ENCODE results near the gene PLA2G4F. TPM values are rescaled to one million over a fixed set of nuclear protein-coding genes. Genes with fewer than 3 reads are reported as not detected.

PLA2G4F gene
- total RNA-seq, 1 experiment from 2014 or later: not detected

GRCh38 chr15:42194513-42194912 is 38.1 kb upstream of the PLA2G4F start:
- no peak for DNase-seq
- H3K23ac ChIP-seq (ENCODE audit: insufficient read length, low read depth, low read length): no peak overlapping the region
- H3K27me3 Mint-ChIP-seq (ENCODE audit: low read depth): no peaks in the 10 kb centered on the region
- no peak overlapping the region for H2AK5ac ChIP-seq (ENCODE audit: insufficient read length, low read length)
- H3K18ac ChIP-seq (ENCODE audit: insufficient read length, low read depth, low read length): no peak overlapping the region
- no peaks in the 10 kb centered on the region for H3K4me1 ChIP-seq (ENCODE audit: insufficient read depth, low read length)
- no peaks in the 10 kb centered on the region for H3K23me2 ChIP-seq (ENCODE audit: insufficient read length, low read depth, low read length, poor library complexity, severe bottlenecking)
- H3K9me3 Mint-ChIP-seq: no peaks in the 10 kb centered on the region; a peak in 1 of 5 replicates
- no peak overlapping the region for H3T11ph ChIP-seq (ENCODE audit: low read length)
- no peak overlapping the region for H4K5ac ChIP-seq (ENCODE audit: insufficient read length, low read depth, low read length)
- H2BK20ac ChIP-seq (ENCODE audit: low read depth, low read length, poor library complexity, severe bottlenecking): no peak overlapping the region
- H3K4me3 Mint-ChIP-seq: no peak overlapping the region
- no peak overlapping the region for H2BK15ac ChIP-seq (ENCODE audit: low read depth, low read length)
- no peak overlapping the region for H2AFZ ChIP-seq (ENCODE audit: low read length)
- H3K4me2 ChIP-seq (ENCODE audit: insufficient read depth, insufficient read length, low read length): no peak overlapping the region
- no peak for TF ChIP-seq CTCF (conservative IDR thresholded peaks at IDR 0.05)
- no CpG with 5 or more reads among the region's 5 CpGs for WGBS (ENCODE audit: extremely low coverage, insufficient read length, low lambda C conversion rate)
- H4K91ac ChIP-seq (ENCODE audit: insufficient read length, low read depth, low read length): no peak overlapping the region
- no peak overlapping the region for H3K56ac ChIP-seq (ENCODE audit: insufficient read length, low read depth, low read length)
- no peak overlapping the region for H3K27ac ChIP-seq (ENCODE audit: insufficient read length, low read depth, low read length)
- H3K36me3 Mint-ChIP-seq (ENCODE audit: insufficient read depth in 1 of 3, low read depth in 3 of 3): peaks cover 16 to 46% (median 33%) of the 10 kb centered on the region in 3 experiments; a peak in 6 of 7 replicates
- H3K27ac Mint-ChIP-seq: no peak overlapping the region
- H3K9ac ChIP-seq (ENCODE audit: extremely low read depth, insufficient read length, low read length): no peak overlapping the region
- H3K27me3 ChIP-seq (ENCODE audit: insufficient read depth, low read length): no peaks in the 10 kb centered on the region
- no peak overlapping the region for H3K4ac ChIP-seq (ENCODE audit: low read depth, low read length)
- no peaks in the 10 kb centered on the region for H3K79me2 ChIP-seq (ENCODE audit: insufficient read depth, low read length)
- H3K4me1 Mint-ChIP-seq: no peaks in the 10 kb centered on the region
- no peak overlapping the region for H3K14ac ChIP-seq (ENCODE audit: insufficient read depth, low read length)
- H4K20me1 ChIP-seq (ENCODE audit: control insufficient read depth, insufficient read depth, insufficient read length): no peaks in the 10 kb centered on the region
- no peaks in the 10 kb centered on the region for H3K9me3 ChIP-seq (ENCODE audit: control insufficient read depth, low read depth, low read length)
- H2BK120ac ChIP-seq (ENCODE audit: low read depth, low read length, poor library complexity, severe bottlenecking): no peak overlapping the region
- no peak overlapping the region for H4K8ac ChIP-seq (replicated peaks; ENCODE audit: insufficient read length, low read depth, low read length)
- H2BK5ac ChIP-seq (ENCODE audit: insufficient read length, low read length): no peak overlapping the region
- no peak overlapping the region for H2BK12ac ChIP-seq (ENCODE audit: insufficient read length, low read depth, low read length)
- H3K79me1 ChIP-seq (ENCODE audit: insufficient read depth, low read depth, low read length, poor library complexity, severe bottlenecking): no peaks in the 10 kb centered on the region
